ENCODE data around the gene KLF7.

Gene KLF7

GRCh38 chr2:207148020-207148419 is 17.7 kb downstream of the KLF7 start:
- H3K79me2 ChIP-seq (ENCODE audit: insufficient read depth, low read length), result no peaks in the 10 kb centered on the region

GRCh38 chr2:207144173-207144785 is 21.5 kb downstream of the KLF7 start:
- Histone ChIP-seq H3K9me3 (ENCODE audit: insufficient read depth, low read length) (no peaks in the 10 kb centered on the region), H3K27ac (ENCODE audit: low read depth, low read length) (no peak overlapping the region), H2AFZ (ENCODE audit: low read depth, low read length, severe bottlenecking) (no peak overlapping the region), H4K20me1 (ENCODE audit: low read depth, low read length) (no peaks in the 10 kb centered on the region), H3K79me2 (ENCODE audit: insufficient read depth, low read length) (no peaks in the 10 kb centered on the region), H3K4me3 (ENCODE audit: insufficient read depth, low read length, poor library complexity, severe bottlenecking) (no peak overlapping the region), H3K9ac (ENCODE audit: low read length) (no peak overlapping the region), H3K36me3 (ENCODE audit: low read length) (no peaks in the 10 kb centered on the region), H3K9me2 (replicated peaks; ENCODE audit: insufficient read depth, low read length) (no peaks in the 10 kb centered on the region), H3K4me2 (ENCODE audit: low read depth, low read length, poor library complexity, severe bottlenecking) (no peak overlapping the region), H3F3A (ENCODE audit: insufficient read depth) (no peaks in the 10 kb centered on the region), H3K27me3 (ENCODE audit: low read length) (0 out of 2 replicates have a peak, but pooled peaks cover 3% of the 10 kb centered on the region)
- no peak for TF ChIP-seq EZH2phosphoT487 (conservative IDR thresholded peaks at IDR 0.05; ENCODE audit: low read length)
- no peak for TF ChIP-seq CTCF (IDR thresholded peaks at IDR 0.05; ENCODE audit: insufficient read depth, low read length, poor library complexity, severe bottlenecking)

More at GRCh38 chr2:207148020-207148419, 17.7 kb downstream of the KLF7 start:
- H3K27ac ChIP-seq (ENCODE audit: low read depth, low read length), result no peak overlapping the region
- H3K9me3 ChIP-seq (ENCODE audit: insufficient read depth, low read length), result no peaks in the 10 kb centered on the region
- no peak overlapping the region for H2AFZ ChIP-seq (ENCODE audit: low read depth, low read length, severe bottlenecking)
- H3K4me3 ChIP-seq (ENCODE audit: insufficient read depth, low read length, poor library complexity, severe bottlenecking), result no peak overlapping the region
- 0 out of 2 replicates have a peak, but pooled peaks cover 3% of the 10 kb centered on the region for H3K27me3 ChIP-seq (ENCODE audit: low read length)
- H3K9ac ChIP-seq (ENCODE audit: low read length), result no peak overlapping the region
- no peak overlapping the region for H3K4me2 ChIP-seq (ENCODE audit: low read depth, low read length, poor library complexity, severe bottlenecking)
- no peaks in the 10 kb centered on the region for H3K36me3 ChIP-seq (ENCODE audit: low read length)
- TF ChIP-seq CTCF (IDR thresholded peaks at IDR 0.05; ENCODE audit: insufficient read depth, low read length, poor library complexity, severe bottlenecking), result no peak
- no peak for TF ChIP-seq EZH2phosphoT487 (conservative IDR thresholded peaks at IDR 0.05; ENCODE audit: low read length)
- H3F3A ChIP-seq (ENCODE audit: insufficient read depth), result no peaks in the 10 kb centered on the region
- H3K9me2 ChIP-seq (replicated peaks; ENCODE audit: insufficient read depth, low read length), result no peaks in the 10 kb centered on the region
- H4K20me1 ChIP-seq (ENCODE audit: low read depth, low read length), result no peaks in the 10 kb centered on the region

GRCh38 chr2:207143215-207144172 is 22.3 kb downstream of the KLF7 start:
- no peak overlapping the region for H3K4me3 ChIP-seq (ENCODE audit: insufficient read depth, low read length, poor library complexity, severe bottlenecking)

More at GRCh38 chr2:207143215-207144172, 22.3 kb downstream of the KLF7 start:
- Histone ChIP-seq H3K27ac (ENCODE audit: low read depth, low read length) (no peak overlapping the region), H3K4me2 (ENCODE audit: low read depth, low read length, poor library complexity, severe bottlenecking) (no peak overlapping the region), H3K9me3 (ENCODE audit: insufficient read depth, low read length) (no peaks in the 10 kb centered on the region), H2AFZ (ENCODE audit: low read depth, low read length, severe bottlenecking) (no peak overlapping the region), H3K79me2 (ENCODE audit: insufficient read depth, low read length) (no peaks in the 10 kb centered on the region), H3K27me3 (ENCODE audit: low read length) (0 out of 2 replicates have a peak, but pooled peaks cover 3% of the 10 kb centered on the region), H3K36me3 (ENCODE audit: low read length) (no peaks in the 10 kb centered on the region), H3K9ac (ENCODE audit: low read length) (no peak overlapping the region), H3F3A (ENCODE audit: insufficient read depth) (no peaks in the 10 kb centered on the region), H4K20me1 (ENCODE audit: low read depth, low read length) (no peaks in the 10 kb centered on the region), H3K9me2 (replicated peaks; ENCODE audit: insufficient read depth, low read length) (no peaks in the 10 kb centered on the region)
- TF ChIP-seq EZH2phosphoT487 (conservative IDR thresholded peaks at IDR 0.05; ENCODE audit: low read length), result no peak
- TF ChIP-seq CTCF (IDR thresholded peaks at IDR 0.05; ENCODE audit: insufficient read depth, low read length, poor library complexity, severe bottlenecking), result no peak
